ENCODE data around the gene PRPF39.

- TF ChIP-seq EZH2 (IDR thresholded peaks at IDR 0.05) (no peak), POLR2AphosphoS5 (IDR thresholded peaks at IDR 0.05; ENCODE audit: borderline replicate concordance, low read depth, low read length) (no peak)
Measured at GRCh38 chr14:45133683-45134050, 49.8 kb downstream of the PRPF39 start.
